Measurements from ENCODE around the gene PHC3.
"Not testable (repeated sequence)": the region's sequence is repeated elsewhere in the genome, so short reads cannot be mapped to it uniquely, and the experiment has no call there.

Gene PHC3

GRCh38 chr3:170180908-170181885 lies at the start of gene PHC3:
TSS of gene PHC3 (minus strand) at chr3:170181733. CDS start at chr3:170181715, 18 bp downstream.
- DNase-seq: peak; percentile 93

DNA sequence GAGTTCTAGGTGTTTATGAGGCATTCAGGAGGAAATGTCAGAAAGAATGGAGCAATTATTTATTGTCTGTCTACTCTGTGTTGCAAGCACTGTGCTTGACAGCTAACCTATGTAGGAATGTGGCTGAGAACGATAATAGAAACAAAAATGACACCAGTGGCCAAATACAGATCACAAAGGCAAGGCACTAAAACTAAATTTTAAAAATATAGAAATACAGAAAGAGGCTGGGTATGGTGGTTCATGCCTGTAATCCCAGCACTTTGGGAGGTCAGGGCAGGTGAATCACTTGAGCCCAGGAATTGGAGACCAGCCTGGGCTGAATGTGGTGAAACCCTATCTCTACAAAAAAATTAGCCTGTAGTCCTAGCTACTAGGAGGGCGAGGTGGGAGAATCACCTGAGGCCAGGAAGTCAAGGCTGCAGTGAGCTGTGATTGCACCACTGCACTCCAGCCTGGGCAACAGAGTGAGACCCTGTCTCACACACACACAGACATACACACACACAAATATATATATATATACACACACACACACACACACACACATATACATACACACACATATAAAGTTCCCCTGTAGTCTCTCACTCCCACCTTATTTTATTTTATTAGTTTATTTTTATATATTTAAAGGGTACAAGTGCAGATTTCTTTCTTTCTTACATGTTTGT lies 46.7 kb upstream of the PHC3 start:
- DNase-seq: no peak

- DNase-seq: no peak
These were observed 45.0 kb upstream of the PHC3 start for GRCh38 chr3:170226426-170226960.

DNA sequence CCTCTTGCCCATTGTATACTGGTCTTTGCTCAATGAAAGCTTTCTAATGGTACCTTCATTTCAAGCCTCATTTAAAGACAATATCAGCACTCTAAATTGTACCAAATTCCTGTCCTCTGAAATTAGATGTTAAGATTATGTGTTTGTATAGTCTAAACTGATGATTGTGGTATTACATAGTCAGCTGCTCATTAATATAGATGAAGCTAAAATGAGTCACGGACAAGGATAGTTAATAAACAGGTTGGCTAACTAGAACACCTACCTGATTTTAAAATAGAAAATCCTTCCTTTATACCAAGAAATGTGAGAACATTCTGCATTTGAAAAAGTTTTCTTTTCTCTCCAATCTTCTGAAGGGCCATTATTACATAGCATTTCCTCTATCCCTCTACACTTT lies 43.6 kb upstream of the PHC3 start:
- DNase-seq: no peak

DNA sequence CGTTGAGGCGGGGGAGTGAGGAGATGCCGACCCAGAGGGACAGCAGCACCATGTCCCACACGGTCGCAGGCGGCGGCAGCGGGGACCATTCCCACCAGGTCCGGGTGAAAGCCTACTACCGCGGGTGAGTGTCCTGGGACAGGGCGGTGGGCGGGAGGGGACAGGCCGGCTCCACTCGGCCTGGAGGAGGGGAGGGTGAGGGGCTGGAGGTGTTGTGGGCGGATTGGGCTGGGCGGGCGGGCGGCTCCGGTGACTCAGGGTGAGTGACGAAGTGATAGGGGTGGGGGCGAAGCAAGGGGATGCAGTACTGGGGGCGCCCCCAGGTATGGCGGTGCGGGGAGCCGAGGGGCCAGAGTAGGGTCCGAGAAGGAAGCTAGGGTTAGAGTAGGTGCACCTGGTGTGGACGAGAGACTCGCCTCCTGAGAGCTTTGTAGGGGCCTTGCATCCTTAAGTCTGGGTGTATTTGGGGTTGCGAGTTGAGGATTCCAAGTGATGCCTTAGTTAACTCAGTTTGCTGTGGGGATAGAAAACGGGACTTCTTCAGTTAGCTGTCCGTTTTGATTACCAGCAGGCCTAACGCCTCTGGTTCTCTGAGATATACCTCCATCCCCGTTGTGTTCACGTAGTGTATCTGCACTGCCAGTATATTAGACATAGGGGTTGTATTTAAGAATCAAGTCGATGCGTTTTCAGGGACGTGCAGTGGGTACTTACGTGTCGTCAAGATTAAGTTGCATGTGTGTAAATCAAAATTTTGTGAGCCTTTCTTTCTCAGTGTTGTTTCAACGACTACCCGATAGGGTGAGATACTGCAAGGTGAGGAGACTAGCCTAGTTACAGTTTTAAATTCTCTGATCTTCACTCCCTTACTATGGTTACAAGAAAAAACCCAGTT lies 41.4 kb upstream of the PHC3 start:
- DNase-seq: peak; percentile 47

DNA sequence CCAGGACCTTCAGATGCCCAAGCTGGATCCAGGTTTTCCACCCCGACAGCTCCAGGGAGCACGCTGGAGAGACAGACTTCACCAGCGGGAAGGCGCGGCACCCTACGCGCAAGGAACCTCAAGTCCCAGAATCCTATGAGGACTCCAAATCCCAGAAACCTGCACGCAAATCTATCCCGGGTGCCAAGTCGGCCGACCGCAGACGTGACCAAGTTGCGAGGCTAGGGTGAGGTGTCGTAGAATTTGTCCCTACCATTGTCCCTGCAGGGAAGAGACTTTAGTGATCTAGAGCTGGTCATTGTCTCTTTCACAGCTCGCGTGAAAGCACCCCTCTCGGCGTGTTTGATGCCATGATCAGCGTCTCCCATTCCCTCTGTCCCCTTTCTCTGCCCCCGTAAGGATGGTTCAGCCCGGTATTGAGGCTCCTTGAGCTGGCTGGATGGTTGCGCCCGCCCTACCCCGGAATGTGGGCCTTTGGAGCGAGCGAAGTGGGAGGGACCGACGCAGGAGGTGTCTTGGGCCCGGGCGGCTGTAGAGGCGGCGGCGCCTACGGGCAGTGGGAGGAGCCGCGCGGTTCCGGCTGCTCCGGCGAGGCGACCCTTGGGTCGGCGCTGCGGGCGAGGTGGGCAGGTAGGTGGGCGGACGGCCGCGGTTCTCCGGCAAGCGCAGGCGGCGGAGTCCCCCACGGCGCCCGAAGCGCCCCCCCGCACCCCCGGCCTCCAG lies 40.6 kb upstream of the PHC3 start, which contains the start of gene PRKCI:
TSS of gene PRKCI (plus strand) at position 501 of the 723 bp plus-strand sequence. CDS start 246 bp downstream, outside the sequence.
- peak; percentile 85 for DNase-seq

- DNase-seq: no peak
These were observed 39.3 kb upstream of the PHC3 start for GRCh38 chr3:170220871-170221270.

DNA sequence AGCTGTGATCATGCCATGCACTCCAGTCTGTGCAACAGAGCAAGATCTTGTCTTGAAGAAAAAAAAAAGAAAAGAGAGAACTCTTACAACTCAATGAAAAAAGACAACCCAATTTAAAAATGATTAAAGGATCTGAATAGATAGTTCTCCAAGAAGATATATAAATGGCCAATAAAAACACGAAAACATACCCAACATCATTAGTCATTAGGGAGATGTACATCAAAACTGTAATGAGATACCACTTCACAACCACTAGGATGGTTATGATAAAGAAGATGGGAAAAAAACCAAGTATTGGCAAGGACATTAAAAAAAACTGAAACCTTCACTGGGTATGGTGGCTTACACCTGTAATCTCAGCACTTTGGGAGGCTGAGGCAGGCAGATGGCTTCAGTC lies 38.3 kb upstream of the PHC3 start:
- DNase-seq: no peak

- no peak for DNase-seq
These were observed 30.1 kb upstream of the PHC3 start for GRCh38 chr3:170211668-170212067.

DNA sequence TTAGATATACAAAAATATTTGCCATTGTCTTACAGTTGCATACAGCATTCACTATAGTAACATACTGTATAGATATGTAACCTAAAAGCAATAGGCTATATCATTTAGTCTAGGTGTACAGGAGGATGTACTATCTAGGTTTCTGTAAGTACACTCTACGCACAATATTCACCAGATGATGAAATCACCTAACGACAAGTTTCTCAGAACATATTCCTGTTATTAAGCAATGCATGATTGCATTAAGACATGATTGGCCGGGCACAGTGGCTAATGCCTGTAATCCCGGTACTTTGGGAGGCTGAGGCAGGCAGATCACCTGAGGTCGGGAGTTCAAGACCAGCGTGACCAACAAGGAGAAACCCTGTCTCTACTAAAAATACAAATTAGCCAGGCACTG lies 26.2 kb upstream of the PHC3 start:
- DNase-seq: no peak

DNA sequence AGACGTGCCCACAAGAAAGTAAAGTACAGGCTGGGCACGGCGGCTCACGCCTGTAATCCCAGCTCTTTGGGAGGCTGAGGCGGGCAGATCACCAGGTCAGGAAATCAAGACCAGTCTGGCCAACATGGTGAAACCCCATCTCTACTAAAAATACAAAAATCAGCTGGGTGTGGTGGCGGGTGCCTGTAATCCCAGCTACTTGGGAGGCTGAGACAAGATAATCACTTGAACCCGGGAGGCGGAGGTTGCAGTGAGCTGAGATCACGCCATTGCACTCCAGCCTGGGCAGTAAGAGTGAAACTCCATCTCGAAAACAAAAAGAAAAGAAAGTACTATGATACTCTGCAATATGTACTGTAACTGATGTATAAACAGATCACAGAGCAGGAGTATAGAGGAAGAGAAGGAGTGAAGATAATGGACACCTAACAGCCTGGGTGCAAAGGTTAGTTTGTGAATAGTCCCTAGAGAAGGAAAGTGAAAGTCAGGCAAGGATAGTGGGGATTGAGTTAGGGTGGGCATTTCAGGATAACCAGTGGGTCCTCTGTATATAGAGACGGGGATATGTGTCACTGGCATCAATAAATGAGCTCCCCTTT lies 24.7 kb upstream of the PHC3 start:
- not testable (repeated sequence) for DNase-seq

DNA sequence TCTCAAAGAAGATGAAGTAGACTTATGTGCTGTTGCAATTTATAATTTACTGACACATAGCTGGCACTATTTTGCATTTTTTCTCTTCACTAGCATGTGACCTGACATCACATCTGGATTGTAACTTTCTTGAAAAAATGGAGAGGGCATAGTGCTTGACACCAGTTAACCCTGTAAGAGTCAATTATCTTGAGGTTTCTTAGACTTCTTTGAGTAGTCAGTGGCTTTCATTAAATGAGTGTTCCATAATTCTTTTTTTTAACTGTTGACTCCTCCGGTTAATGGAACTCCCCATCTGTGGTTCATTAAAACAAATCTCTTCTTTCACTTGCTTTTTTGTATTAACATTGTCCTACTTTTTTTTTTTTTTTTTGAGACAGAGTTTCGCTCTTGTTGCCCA lies 23.8 kb upstream of the PHC3 start:
- DNase-seq: no peak

- no peak for DNase-seq
These were observed 23.0 kb upstream of the PHC3 start for GRCh38 chr3:170204509-170204908.

DNA sequence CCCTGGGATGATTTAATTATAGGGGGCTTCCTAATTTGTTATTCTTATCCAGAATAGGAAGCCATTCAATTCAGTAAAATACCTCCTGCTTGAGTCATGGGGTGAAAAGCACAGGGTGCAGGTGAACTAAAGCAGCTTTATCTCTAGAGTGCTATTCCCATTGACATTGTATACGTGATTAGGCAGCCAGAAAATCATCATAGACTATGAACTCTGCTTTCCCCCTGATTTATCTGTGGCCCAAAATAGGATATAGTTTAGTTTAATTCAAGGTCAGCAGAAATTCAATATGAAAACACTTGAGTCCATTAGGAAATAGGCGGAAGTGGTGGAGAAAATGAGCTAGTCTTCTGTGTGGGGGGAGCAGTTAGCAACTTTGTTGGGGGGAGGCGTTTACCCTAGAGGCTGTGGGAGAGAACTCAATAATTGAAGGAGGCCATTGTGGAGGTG lies 22.5 kb upstream of the PHC3 start:
- no peak for DNase-seq

DNA sequence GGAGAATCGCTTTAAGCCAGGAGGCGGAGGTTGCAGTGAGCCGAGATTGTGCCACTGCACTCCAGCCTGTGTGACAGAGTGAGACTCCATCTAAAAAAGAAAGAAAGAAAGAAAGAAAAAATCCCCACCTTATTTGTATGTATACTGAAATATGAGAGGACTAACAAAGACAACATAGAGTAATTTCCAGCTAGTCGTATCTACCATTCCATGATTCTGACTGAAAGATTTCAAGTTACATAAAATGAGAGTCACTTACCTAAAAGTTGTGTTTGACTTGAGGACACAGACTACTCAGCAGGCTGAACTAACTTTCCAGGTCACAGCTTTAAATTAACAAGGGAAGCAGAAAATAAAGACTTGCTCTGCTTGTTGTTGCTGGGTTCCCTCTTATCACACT lies 21.9 kb upstream of the PHC3 start:
- DNase-seq: no peak

DNA sequence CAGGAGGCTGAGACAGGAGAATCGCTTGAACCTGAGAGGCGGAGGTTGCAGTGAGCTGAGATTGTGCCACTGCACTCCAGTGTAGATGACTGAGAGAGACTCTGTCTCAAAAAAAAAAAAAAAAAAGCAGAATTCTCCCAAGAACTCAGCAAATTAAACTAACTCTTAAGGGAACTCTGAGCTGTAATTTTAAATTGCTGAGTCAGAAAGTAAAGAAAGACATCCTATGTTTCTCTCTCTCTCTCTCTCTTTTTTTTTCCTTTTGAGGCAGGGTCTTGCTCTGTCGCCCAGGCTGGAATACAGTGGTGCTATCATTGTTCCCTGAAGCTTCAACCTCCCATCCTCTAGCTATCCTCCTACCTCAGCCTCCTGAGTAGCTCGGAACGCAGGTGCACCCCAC lies 20.0 kb upstream of the PHC3 start:
- DNase-seq: no peak

DNA sequence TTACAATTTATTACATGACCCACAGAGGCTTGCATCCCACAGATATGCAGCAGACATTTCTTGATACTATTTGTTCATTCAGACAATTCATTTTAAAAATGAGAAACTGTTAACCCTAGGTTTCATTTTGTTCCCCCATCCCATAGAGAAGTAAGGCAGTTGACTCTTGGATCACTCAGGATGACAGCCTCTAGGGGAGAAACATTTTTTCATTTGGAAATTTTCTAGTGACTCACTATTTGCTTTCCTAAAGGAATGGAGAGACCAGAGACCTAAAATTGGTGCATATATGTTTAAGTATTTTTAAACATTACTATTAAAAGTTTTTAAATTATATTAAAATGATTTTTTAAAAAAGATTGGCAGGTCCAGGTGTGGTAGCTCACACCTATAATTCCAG lies 19.5 kb upstream of the PHC3 start:
- DNase-seq: no peak

GRCh38 chr3:170196833-170197232 lies 15.3 kb upstream of the PHC3 start:
- no peak for DNase-seq

DNA sequence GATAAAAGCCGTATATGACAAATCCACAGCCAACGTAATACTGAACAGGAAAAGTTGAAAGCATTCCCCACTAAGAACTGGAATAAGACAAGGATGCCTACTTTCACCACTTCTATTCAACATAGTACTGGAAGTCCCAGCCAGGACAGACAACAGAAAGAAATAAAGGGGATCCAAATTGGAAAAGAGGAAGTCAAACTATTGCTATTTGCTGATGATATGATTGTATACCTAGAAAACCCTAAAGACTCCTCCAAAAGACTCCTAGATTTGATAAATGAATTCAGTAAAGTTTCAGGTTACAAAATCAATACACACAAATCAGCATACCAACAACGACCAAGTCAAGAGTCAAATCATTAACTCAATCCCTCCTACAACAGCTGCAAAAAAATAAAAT lies 14.2 kb upstream of the PHC3 start:
- DNase-seq: not testable (repeated sequence)

- DNase-seq: no peak
These were observed 8.1 kb upstream of the PHC3 start for GRCh38 chr3:170189398-170190256.

All from activated CD4-positive, CD25-positive, alpha-beta regulatory T cell treated with anti-CD3 and anti-CD28 coated beads, Interleukin-2, amount 50 U/mL, for 72 hours (primary cell).